Heart right ventricle (tissue), 16 donors: ENCODE results near the gene DPEP2NB. TPM values are rescaled to one million over a fixed set of nuclear protein-coding genes. Genes with fewer than 3 reads are reported as not detected.

Experiments
- ATAC-seq, 8 donors: fragments of 200-7000 bp; cut with Tn5 transposase; one replicate each; pipeline ENCODE4 v1.9.1; 2020; ENCODE audit warnings: mild to moderate bottlenecking in 8 of 8, moderate library complexity in 8 of 8, moderate number of reproducible peaks in 1 of 8
- DNase-seq, 2 donors: peaks; one replicate each; pipeline ENCODE4 v3.0.0-alpha.2; 2020
- H3K27ac ChIP-seq, 10 donors: fragments of 200-600 bp; sonication (generic) in 2 of 10; one replicate each; pipeline versions ENCODE4 v1.5.0 to v1.8.0; 2020 to 2022; ENCODE audit warnings: mild to moderate bottlenecking in 3 of 10
- H3K27me3 ChIP-seq, 7 donors: fragments of 200-600 bp; one replicate each; pipeline ENCODE4 v1.8.0; 2021 to 2022; ENCODE audit warnings: mild to moderate bottlenecking in 2 of 7
- H3K36me3 ChIP-seq, 9 donors: fragments of 200-600 bp; sonication (generic) in 1 of 9; one replicate each; pipeline versions ENCODE4 v1.5.0 to v1.8.0; 2020 to 2022; ENCODE audit warnings: mild to moderate bottlenecking in 2 of 9
- H3K4me1 ChIP-seq, 9 donors: fragments of 200-600 bp; sonication (generic) in 1 of 9; one replicate each; pipeline versions ENCODE4 v1.5.0 to v1.8.0; 2020 to 2022; ENCODE audit warnings: mild to moderate bottlenecking in 4 of 9
- H3K4me3 ChIP-seq, 10 donors: fragments of 200-600 bp; sonication (generic) in 2 of 10; one replicate each; pipeline versions ENCODE4 v1.5.0 to v1.8.0; 2020 to 2022; ENCODE audit warnings: mild to moderate bottlenecking in 7 of 10, moderate library complexity in 2 of 10
- H3K9me3 ChIP-seq, 11 donors: fragments of 200-600 bp in 10 of 11; sonication (generic) in 2 of 11; one replicate each; pipeline versions ENCODE4 v1.5.0 to v1.8.0; 2013 to 2022; ENCODE audit warnings: mild to moderate bottlenecking in 2 of 11, control low read depth in 1 of 11, moderate library complexity in 1 of 11
- CTCF ChIP-seq, 9 donors: fragments of 200-600 bp; sonication (generic) in 2 of 9; IDR thresholded peaks; one replicate each; pipeline versions ENCODE4 v1.5.0 to v1.8.0; 2021 to 2022; ENCODE audit warnings: antibody characterized with exemption in 9 of 9, mild to moderate bottlenecking in 5 of 9, moderate library complexity in 1 of 9
- WGBS, 2 donors: extraction: QIAGEN DNeasy Blood & Tissue Kit; methylation state at CpG; one replicate each; pipeline ENCODE4 v1.1.7; 2013; ENCODE audit warnings: inconsistent platforms in 1 of 2; 5-methylcytosine and 5-hydroxymethylcytosine counted together
- intact Hi-C, 10 donors: fragments of 100-400 bp; cut with DNase I; formaldehyde crosslinking; loops; one replicate each; pipeline versions ENCODE4 v1.11.1 to v1.14.2; 2022
- polyA plus RNA-seq, 2 donors: library from polyadenylated mRNA; stranded (reverse); fragments of 200-250 nt; gene quantifications; one replicate each; pipeline ENCODE4 v1.2.3, GENCODE V29; 2013
- total RNA-seq, 10 donors: library from RNA; stranded (reverse); fragmentation: NEBNext Ultra II Directional in 3 of 10; extraction: Animal tissue kit (Norgen Biotek cat#: 25700) in 3 of 10; gene quantifications; one replicate each; pipeline versions ENCODE4 v1.2.1 to v1.2.4, GENCODE V29; 2021 to 2023
- donor health status: Arrhythmogenic right ventricular cardiomyopathy.
- donor health status: ischemic (EF 13 %, LVEDD 7.1; RV severe dilation, severe dysfunction).
- donor health status: healthy with polysubstance abuse.
- donor health status: DM: no; HTN: yes; CAD: no.
- donor health status: DM: no; HTN: no; CAD: no.
- donor health status: ischemic (EF 25% LVEDD 6.9; RV normal size, moderate dysfunction).
- donor health status: ischemic (EF 25% LVEDD 5.7; RV mildly dilated, moderate dysfunction).
- donor health status: healthy.
- donor health status: DM: yes; HTN: yes; CAD: no.
- donor health status: Ischemic cardiomyopathy.
- donor health status: ischemic (EF 35%, LVEDD 5.7; RV mildly dilated, moderate dysfunction).
- donor health status: nonischemic (EF 11% LVEDD 7.7; RV severe dilation, severe dysfunction).
- donor health status: DM: yes; HTN: yes; CAD: no.
- donor health status: PGD.
- donor health status: ischemic (EF 29% LVEDD 5.4; RV normal size, mild dysfunction).
- donor health status: nonischemic (EF 23%, LVEDD 6.1; RV moderate dilation, normal function).

DPEP2NB gene
- total and polyA plus RNA-seq, 12 donors, result not detected

GRCh38 chr16:67992661-67993206, 23.0 kb downstream of the DPEP2NB start:
- peaks cover 0 to 3% (median 0%) of the 10 kb centered on the region in 9 donors for H3K36me3 ChIP-seq
- no peaks in the 10 kb centered on the region for H3K9me3 ChIP-seq
- peak overlapping the region in 5 of 10 donors; percentile 45 to 55 (median 49) for H3K4me3 ChIP-seq
- H3K4me1 ChIP-seq, result peaks cover 4 to 31% (median 14%) of the 10 kb centered on the region in 9 donors
- H3K27me3 ChIP-seq, result no peaks in the 10 kb centered on the region
- DNase-seq (no peak), ATAC-seq (peak in 4 of 8 donors; percentile 2 to 35 (median 12))
- intact Hi-C loops, result loop anchor here in 9 of 10 donors (1.0 to 10.0 kb wide), 8 partner anchors 48 to 242 kb away; partner anchors contain the start of genes ESRP2 (in 2 of the 9) and PSMB10 (in 1 of the 9)
- no peak for TF ChIP-seq CTCF (IDR thresholded peaks at IDR 0.05)
- 74% methylated on average over 20 of the region's 20 CpGs for WGBS, 2 donors
- peak overlapping the region in 8 of 10 donors; percentile 71 to 93 (median 81) for H3K27ac ChIP-seq

- no peak for DNase-seq
- Histone ChIP-seq H3K4me3 (no peak overlapping the region), H3K27me3 (no peaks in the 10 kb centered on the region), H3K4me1 (peaks cover 6 to 46% (median 32%) of the 10 kb centered on the region in 9 donors), H3K27ac (no peak overlapping the region), H3K9me3 (no peaks in the 10 kb centered on the region), H3K36me3 (peaks cover 0 to 3% (median 0%) of the 10 kb centered on the region in 9 donors)
- 76 to 87% methylated on average over 6 of the region's 6 CpGs for WGBS, 2 donors
- no peak for ATAC-seq
- TF ChIP-seq CTCF (IDR thresholded peaks at IDR 0.05), result no peak
- intact Hi-C loops, result loop anchor here in 8 of 10 donors (5.0 to 10.0 kb wide), 5 partner anchors 52 to 245 kb away; partner anchors contain the start of genes ESRP2 (in 2 of the 8) and PSMB10 (in 1 of the 8)
These were observed 25.7 kb downstream of the DPEP2NB start for GRCh38 chr16:67990018-67990386.

DNA sequence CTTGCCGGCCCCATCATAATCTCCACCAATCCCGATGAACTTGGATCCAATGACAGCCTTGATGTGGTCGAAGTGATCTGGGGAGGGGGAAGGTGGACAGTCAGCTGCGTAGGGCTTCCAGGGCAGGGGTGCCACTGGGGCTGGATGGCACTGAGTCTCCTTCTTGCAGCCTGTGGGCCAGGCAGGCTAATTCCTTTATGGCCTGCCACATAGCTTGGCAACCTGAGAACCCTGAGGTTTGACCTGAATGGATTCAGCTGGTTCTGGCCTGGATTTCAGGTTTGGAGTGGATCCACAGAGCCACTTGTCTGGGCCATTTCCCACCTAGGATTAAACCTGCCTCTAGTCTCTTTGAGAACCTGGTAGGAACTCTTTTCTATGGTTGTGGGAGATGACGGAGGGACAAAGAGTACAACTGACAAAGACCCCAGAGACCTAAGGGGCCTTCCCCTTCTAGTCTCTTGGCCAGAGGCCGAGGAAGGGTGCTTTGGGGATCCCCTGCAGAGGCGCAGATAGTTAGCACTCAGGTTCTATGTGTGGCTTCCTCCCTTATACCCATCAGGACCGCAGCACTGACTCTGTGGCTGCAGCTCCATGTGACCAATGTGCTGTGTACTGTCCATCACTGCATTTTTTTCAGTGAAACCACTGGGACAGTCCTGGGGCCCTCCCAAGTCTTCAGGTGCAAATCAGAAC, 26.2 kb downstream of the DPEP2NB start:
- intact Hi-C loops, result loop anchor here in 8 of 10 donors (5.0 to 10.0 kb wide), 6 partner anchors 33 to 245 kb away; partner anchors contain the start of genes ESRP2 (in 2 of the 8), DDX28 (in 1 of the 8), DUS2 (in 1 of the 8) and PSMB10 (in 1 of the 8)
- no peak overlapping the region for H3K4me3 ChIP-seq
- no peak for ATAC-seq

More for the DNA sequence above, 26.2 kb downstream of the DPEP2NB start:
- Histone ChIP-seq H3K36me3 (peaks cover 0 to 3% (median 0%) of the 10 kb centered on the region in 9 donors), H3K9me3 (no peaks in the 10 kb centered on the region), H3K4me1 (peaks cover 6 to 51% (median 38%) of the 10 kb centered on the region in 9 donors), H3K27me3 (no peaks in the 10 kb centered on the region), H3K27ac (no peak overlapping the region)
- DNase-seq, result no peak
- WGBS, 2 donors, result 80 to 87% methylated on average over 8 of the region's 8 CpGs
- no peak for TF ChIP-seq CTCF (IDR thresholded peaks at IDR 0.05)
